B cell (primary cell): Measurements from ENCODE around the gene GLIS1. TPM values are rescaled to one million over a fixed set of nuclear protein-coding genes. Genes with fewer than 3 reads are reported as not detected.

Experiments used
- ATAC-seq: fragments of 200-7000 bp; cut with Tn5 transposase; one replicate; pipeline ENCODE4 v1.10.0; 2021; ENCODE audit warnings: low read depth, mild to moderate bottlenecking, moderate number of reproducible peaks, moderate library complexity
- CTCF ChIA-PET: fragments of 350-600 bp; sonication (Branson Sonifier 250); formaldehyde crosslinking; loops from one replicate; lab custom pipeline; 2021; ENCODE audit warnings: antibody characterized with exemption, inconsistent platforms; lab: Charles Lee
- POLR2A ChIA-PET: fragments of 350-600 bp; sonication (Branson Sonifier 250); formaldehyde crosslinking; loops from one replicate; lab custom pipeline; 2021; ENCODE audit warnings: antibody characterized with exemption; lab: Charles Lee
- DNase-seq: peaks from one replicate; pipeline ENCODE4 v3.0.0; 2013
- H2AFZ ChIP-seq: 2 replicates; pipeline ENCODE4 v1.6.1; 2012; ENCODE audit warnings: mild to moderate bottlenecking, low read depth, low read length; ENCODE audit not compliant: insufficient read depth, poor library complexity, severe bottlenecking
- H3K27ac ChIP-seq, 2 donors: 1 replicate in 1 of 2; 2 replicates in 1 of 2; pipeline ENCODE4 v1.5.1; 2012 to 2013; ENCODE audit warnings: low read length in 2 of 2, mild to moderate bottlenecking in 2 of 2, moderate library complexity in 1 of 2
- H3K27me3 ChIP-seq, 4 experiments: fragments of 200-600 bp in 1 of 4; sonication (generic) in 1 of 4; replicated peaks in 1 of 4; 1 replicate in 2 of 4; 2 replicates in 2 of 4; pipeline versions ENCODE4 v1.6.1 to v1.7.0; 2013 to 2016; ENCODE audit warnings: low read length in 3 of 4, mild to moderate bottlenecking in 2 of 4, mixed read lengths in 1 of 4, moderate library complexity in 1 of 4; ENCODE audit not compliant: insufficient read depth in 4 of 4, control insufficient read depth in 3 of 4; ENCODE audit errors: control extremely low read depth in 1 of 4
- H3K36me3 ChIP-seq, 2 experiments: replicated peaks in 1 of 2; 1 replicate in 1 of 2; 2 replicates in 1 of 2; pipeline versions ENCODE4 v1.6.1 to v1.7.1; 2013; ENCODE audit warnings: low read length in 1 of 2; ENCODE audit not compliant: insufficient read depth in 2 of 2, control insufficient read depth in 1 of 2; ENCODE audit errors: control extremely low read depth in 1 of 2, extremely low read depth in 1 of 2
- H3K4me1 ChIP-seq, 2 donors: fragments of 200-600 bp in 1 of 2; sonication (generic) in 1 of 2; 1 replicate in 1 of 2; 2 replicates in 1 of 2; pipeline versions ENCODE4 v1.5.1 to v1.6.1; 2013 to 2017; ENCODE audit warnings: low read length in 2 of 2; ENCODE audit not compliant: control insufficient read depth in 2 of 2, insufficient read depth in 2 of 2
- H3K4me2 ChIP-seq: replicated peaks from 2 replicates; pipeline ENCODE3; 2012; ENCODE audit warnings: mild to moderate bottlenecking, low read depth, low read length; ENCODE audit not compliant: poor library complexity, severe bottlenecking
- H3K4me3 ChIP-seq, 5 experiments: fragments of 200-600 bp in 1 of 5; sonication (generic) in 1 of 5; 1 replicate in 3 of 5; 2 replicates in 2 of 5; pipeline versions ENCODE4 v1.5.1 to v1.7.0; 2011 to 2016; ENCODE audit warnings: low read length in 4 of 5, mild to moderate bottlenecking in 4 of 5, low read depth in 2 of 5, control low read depth in 1 of 5, moderate library complexity in 1 of 5; ENCODE audit not compliant: insufficient read depth in 1 of 5; ENCODE audit errors: control extremely low read depth in 1 of 5, extremely low read depth in 1 of 5
- H3K79me2 ChIP-seq: fragments of 200-600 bp; sonication (generic); one replicate; pipeline ENCODE4 v1.6.0; 2016; ENCODE audit warnings: low read length; ENCODE audit not compliant: control insufficient read depth, insufficient read depth
- H3K9ac ChIP-seq: fragments of 200-600 bp; sonication (generic); 2 replicates; pipeline ENCODE4 v1.6.1; 2017; ENCODE audit warnings: mild to moderate bottlenecking, low read length, moderate library complexity
- H3K9me3 ChIP-seq, 3 donors: one replicate each; pipeline versions ENCODE4 v1.6.1 to v1.7.1; 2013; ENCODE audit warnings: low read length in 2 of 3; ENCODE audit not compliant: control insufficient read depth in 2 of 3, insufficient read depth in 1 of 3; ENCODE audit errors: control extremely low read depth in 1 of 3
- H4K20me1 ChIP-seq: 2 replicates; pipeline ENCODE4 v1.6.0; 2012; ENCODE audit warnings: mild to moderate bottlenecking, low read length; ENCODE audit not compliant: insufficient read depth, control insufficient read depth, poor library complexity, severe bottlenecking
- H3K27ac Mint-ChIP-seq: one replicate; pipeline ENCODE4 v1.8.0; 2021; ENCODE audit warnings: mixed read lengths
- H3K27me3 Mint-ChIP-seq: one replicate; pipeline ENCODE4 v1.8.0; 2021; ENCODE audit warnings: mixed read lengths
- H3K4me1 Mint-ChIP-seq: one replicate; pipeline ENCODE4 v1.8.0; 2021; ENCODE audit warnings: mixed read lengths
- H3K4me3 Mint-ChIP-seq: one replicate; pipeline ENCODE4 v1.8.0; 2021; ENCODE audit warnings: mixed read lengths
- H3K9me3 Mint-ChIP-seq: one replicate; pipeline ENCODE4 v1.8.0; 2022; ENCODE audit warnings: mixed read lengths; ENCODE audit not compliant: insufficient read depth
- CTCF ChIP-seq: fragments of 200-600 bp; IDR thresholded peaks from one replicate; pipeline ENCODE4 v1.8.0; 2022; ENCODE audit warnings: antibody characterized with exemption, mild to moderate bottlenecking
- EZH2 ChIP-seq: IDR thresholded peaks from 2 replicates; pipeline ENCODE4 v1.6.1; 2012; ENCODE audit warnings: borderline replicate concordance, low read depth, mild to moderate bottlenecking, moderate library complexity, low read length; ENCODE audit not compliant: insufficient read depth, poor library complexity, severe bottlenecking
- WGBS: methylation state at CpG from one replicate; pipeline ENCODE4 v1.1.5; 2013; ENCODE audit warnings: missing lambda C conversion rate; ENCODE audit not compliant: insufficient coverage; 5-methylcytosine and 5-hydroxymethylcytosine counted together
- intact Hi-C: fragments of 100-400 bp; cut with micrococcal nuclease; formaldehyde crosslinking; loops from one replicate; pipeline ENCODE4 v1.10.0; 2022
- polyA plus RNA-seq: library from polyadenylated mRNA; depleted of rRNA; stranded (reverse); fragments of >200 nt; gene quantifications from 2 replicates; pipeline ENCODE4 v1.2.3, GENCODE V29; 2012
- total RNA-seq, 2 donors: library from RNA; stranded (reverse); fragments of 120-200 nt in 1 of 2; gene quantifications; 1 replicate in 1 of 2; 2 replicates in 1 of 2; pipeline versions ENCODE4 v1.2.3 to v1.2.4, GENCODE V29; 2013 to 2022

The GLIS1 gene
- total and polyA plus RNA-seq, 2 donors (not counting 1 experiment from before 2014, with no cell fraction given): not detected

DNA sequence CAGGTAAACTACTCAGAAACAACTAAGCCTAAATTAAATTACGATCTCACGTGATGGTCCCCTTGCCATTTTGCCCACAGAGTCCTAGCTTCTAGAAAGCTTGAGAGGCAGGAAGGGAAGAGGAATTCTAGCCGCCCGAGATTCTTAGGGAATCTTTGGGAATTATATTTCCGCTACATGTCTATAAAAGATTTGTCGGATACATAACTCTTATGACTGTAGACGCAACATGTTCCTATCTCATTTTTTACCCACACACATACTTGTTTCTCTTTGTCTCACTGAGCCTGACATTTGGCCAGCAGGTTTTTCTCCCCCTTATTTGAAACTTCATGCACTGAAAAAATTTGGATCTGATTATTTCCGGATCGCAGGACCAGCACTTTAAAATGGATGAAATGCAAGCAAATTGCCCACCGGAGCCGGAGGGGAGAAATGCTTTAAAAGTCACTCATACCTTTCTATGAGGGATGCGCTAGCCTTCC lies 5.5 kb downstream of the GLIS1 start:
- Histone ChIP-seq H2AFZ (no peak overlapping the region), H3K79me2 (no peaks in the 10 kb centered on the region), H3K4me2 (no peak overlapping the region), H3K27ac (no peak overlapping the region), H3K4me3 (no peak overlapping the region), H3K36me3 (no peaks in the 10 kb centered on the region), H3K9me3 (peaks cover 0 to 4% (median 0%) of the 10 kb centered on the region in 3 donors), H4K20me1 (no peaks in the 10 kb centered on the region), H3K4me1 (peaks cover 7 to 14% of the 10 kb centered on the region in 2 donors), H3K9ac (no peak overlapping the region), H3K27me3 (peaks cover 0 to 21% (median 14%) of the 10 kb centered on the region in 4 experiments)
- Mint-ChIP-seq H3K4me3 (no peak overlapping the region), H3K27ac (no peak overlapping the region), H3K9me3 (no peaks in the 10 kb centered on the region), H3K4me1 (peaks cover 6% of the 10 kb centered on the region), H3K27me3 (peaks cover 47% of the 10 kb centered on the region)
- no peak for ATAC-seq
- DNase-seq: no peak
- POLR2A ChIA-PET: no interaction called here
- intact Hi-C loops: no loop called here
- 95% methylated on average over 7 of the region's 12 CpGs for WGBS
- no peak for TF ChIP-seq EZH2
- TF ChIP-seq CTCF: no peak
- CTCF ChIA-PET: interaction anchor here (0.6 kb wide), 1 partner anchor 455 kb away, joined by 4 read pairs; no protein-coding TSS in a partner anchor

GRCh38 chr1:53732912-53733317 lies 6.0 kb downstream of the GLIS1 start:
- intact Hi-C loops: no loop called here
- Mint-ChIP-seq H3K27me3 (peaks cover 47% of the 10 kb centered on the region), H3K4me1 (peaks cover 4% of the 10 kb centered on the region), H3K9me3 (no peaks in the 10 kb centered on the region), H3K4me3 (no peak overlapping the region), H3K27ac (no peak overlapping the region)
- H3K36me3 ChIP-seq: no peaks in the 10 kb centered on the region
- H3K4me3 ChIP-seq: no peak overlapping the region
- TF ChIP-seq CTCF: no peak
- peaks cover 0 to 16% (median 12%) of the 10 kb centered on the region in 4 experiments for H3K27me3 ChIP-seq
- no peaks in the 10 kb centered on the region for H3K79me2 ChIP-seq
- no peak overlapping the region for H3K27ac ChIP-seq
- H3K9me3 ChIP-seq: no peaks in the 10 kb centered on the region
- H3K9ac ChIP-seq: no peak overlapping the region
- peaks cover 1 to 8% of the 10 kb centered on the region in 2 donors for H3K4me1 ChIP-seq
- H2AFZ ChIP-seq: no peak overlapping the region
- no peak overlapping the region for H3K4me2 ChIP-seq
- no peaks in the 10 kb centered on the region for H4K20me1 ChIP-seq
- CTCF ChIA-PET: no interaction called here
- DNase-seq (no peak), ATAC-seq (no peak)
- WGBS: 100% methylated on average over 1 of the region's 6 CpGs
- POLR2A ChIA-PET: no interaction called here
